GM21786 (cell line): ENCODE data around the gene AP1M2.
"Not testable (repeated sequence)": the region's sequence is repeated elsewhere in the genome, so short reads cannot be mapped to it uniquely, and the experiment has no call there.

ENCODE experiments used
- ATAC-seq: cut with Tn5 transposase; IDR thresholded peaks from one replicate; pipeline ENCODE4 v1.9.1; 2021; ENCODE audit not compliant: unreplicated experiment

The AP1M2 gene

GRCh38 chr19:10565567-10566407, 21.3 kb downstream of the AP1M2 start, which contains the start of gene KRI1:
Gene KRI1 (minus strand): TSS chr19:10566010. CDS start chr19:10565999, 11 bp downstream.
- peak; percentile 39 for ATAC-seq

GRCh38 chr19:10565028-10565566, 22.0 kb downstream of the AP1M2 start:
- ATAC-seq: no peak

DNA sequence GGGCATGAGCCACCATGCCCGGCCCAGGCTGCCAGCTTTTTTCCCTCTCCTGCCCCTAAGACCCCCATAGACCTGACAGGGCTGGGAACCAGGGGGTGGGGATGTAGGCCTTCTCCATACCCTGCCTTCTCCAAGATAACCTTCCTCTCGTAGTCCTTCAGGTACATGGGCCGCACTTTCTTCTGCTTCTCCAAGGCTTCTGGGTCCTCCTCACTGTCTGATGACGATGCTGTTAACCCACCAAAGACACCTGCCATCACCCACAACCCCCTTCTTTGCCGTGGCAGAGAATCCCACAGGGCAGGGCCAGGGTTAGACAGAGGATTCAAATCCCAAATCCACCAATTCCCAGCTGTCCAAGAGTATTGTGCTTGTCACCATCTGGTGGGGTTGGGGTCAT, 24.5 kb downstream of the AP1M2 start:
- no peak for ATAC-seq

GRCh38 chr19:10560154-10560553, 27.0 kb downstream of the AP1M2 start:
- ATAC-seq: no peak

DNA sequence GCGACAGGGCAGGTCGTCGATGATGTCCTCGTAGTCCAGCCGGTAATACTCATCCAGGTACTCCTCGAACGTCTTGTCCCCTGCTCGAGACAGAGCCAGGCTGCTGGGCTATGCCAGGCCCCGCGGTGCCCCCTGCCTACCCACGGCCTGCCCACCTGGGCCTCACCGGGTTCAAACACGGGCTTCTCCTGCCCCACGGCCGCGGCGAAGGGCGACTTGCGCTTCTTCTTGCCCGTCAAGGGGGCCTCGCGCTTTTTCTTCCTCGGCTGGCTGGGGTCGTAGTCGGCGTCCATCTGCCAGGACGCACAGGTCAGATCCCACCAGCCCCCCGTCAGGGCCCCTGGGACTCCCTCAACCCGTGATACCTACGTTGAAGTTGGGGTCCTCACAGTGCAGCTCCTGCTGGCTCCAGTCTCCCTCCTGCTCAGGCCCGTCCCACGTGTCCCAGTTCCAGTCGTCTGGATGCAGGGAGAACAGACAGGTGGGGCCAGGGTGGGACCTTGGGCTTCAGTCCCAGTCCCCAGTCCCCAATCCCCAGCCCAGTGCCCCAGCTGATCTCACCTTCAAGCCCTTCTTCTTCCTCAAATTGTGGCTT, 29.4 kb downstream of the AP1M2 start:
- no peak for ATAC-seq

DNA sequence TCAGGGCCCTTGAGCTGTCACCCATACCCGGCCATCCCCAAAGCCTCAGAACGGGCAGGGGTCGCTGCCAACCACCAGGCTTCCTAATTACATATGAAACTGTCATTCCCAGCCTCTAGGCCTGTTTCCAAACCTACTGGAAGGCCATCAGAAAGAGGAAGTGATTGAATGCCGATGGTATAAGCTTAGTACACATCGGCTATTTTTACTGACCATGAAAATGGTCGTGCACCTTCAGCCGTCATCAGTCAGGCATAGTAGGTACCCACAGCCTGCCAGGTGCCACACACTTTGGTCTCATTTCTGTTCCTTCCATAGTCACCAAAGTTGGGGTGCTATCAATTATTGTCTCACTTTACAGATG, 31.5 kb downstream of the AP1M2 start:
- no peak for ATAC-seq

GRCh38 chr19:10554760-10555609, 32.1 kb downstream of the AP1M2 start:
- no peak for ATAC-seq

DNA sequence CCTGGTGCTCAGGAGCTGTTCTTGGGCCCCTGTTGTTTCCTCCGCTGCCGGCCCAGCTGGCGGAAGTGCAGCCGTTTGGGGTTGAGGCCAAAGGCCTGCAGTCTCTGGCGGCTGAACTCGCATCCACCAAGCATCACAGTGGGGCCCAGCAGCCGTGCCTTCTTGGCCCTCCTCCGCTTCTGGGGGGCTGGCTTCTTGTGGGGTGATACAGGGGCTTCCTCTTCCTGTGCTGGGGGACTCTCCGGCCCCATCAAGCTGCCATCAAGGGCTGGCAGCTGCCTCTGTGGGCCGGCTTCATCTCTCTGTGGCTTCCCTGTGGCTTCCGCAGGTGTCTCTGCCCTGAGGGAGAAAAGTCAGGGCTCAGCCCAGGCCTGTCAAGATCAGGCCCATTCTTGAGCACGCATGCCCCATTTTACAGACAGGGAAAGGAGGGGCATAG, 33.1 kb downstream of the AP1M2 start:
- peak; percentile 45 for ATAC-seq

DNA sequence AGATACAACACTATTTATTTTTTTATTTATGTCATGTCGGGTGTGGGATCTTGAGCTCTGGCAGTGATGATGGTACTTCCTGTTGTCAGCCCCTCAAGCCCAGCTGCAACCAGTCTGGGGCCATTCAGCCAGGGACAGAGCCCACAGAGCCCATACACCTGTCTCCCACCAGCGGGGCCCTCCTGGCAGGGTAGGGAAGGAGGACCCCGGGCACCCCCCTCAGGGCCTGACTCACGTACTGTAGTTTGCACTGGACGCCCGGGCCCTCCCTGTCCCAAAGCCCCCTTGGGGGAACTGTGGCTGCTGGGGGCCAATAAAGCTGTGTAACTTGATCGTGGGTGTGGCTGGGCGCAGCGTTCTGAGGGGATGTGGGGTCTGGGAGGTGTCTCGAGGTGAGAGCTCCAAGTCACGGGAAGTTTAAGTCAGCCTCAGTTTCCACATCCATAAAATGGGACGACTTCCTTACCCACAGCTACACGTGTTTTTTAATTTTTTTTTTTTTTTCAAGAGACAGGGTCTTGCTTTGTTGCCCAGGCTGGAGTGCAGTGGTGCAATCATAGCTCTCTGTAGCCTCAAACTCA, 33.9 kb downstream of the AP1M2 start:
- no peak for ATAC-seq

- no peak for ATAC-seq
Measured at GRCh38 chr19:10552510-10553053, 34.5 kb downstream of the AP1M2 start.

DNA sequence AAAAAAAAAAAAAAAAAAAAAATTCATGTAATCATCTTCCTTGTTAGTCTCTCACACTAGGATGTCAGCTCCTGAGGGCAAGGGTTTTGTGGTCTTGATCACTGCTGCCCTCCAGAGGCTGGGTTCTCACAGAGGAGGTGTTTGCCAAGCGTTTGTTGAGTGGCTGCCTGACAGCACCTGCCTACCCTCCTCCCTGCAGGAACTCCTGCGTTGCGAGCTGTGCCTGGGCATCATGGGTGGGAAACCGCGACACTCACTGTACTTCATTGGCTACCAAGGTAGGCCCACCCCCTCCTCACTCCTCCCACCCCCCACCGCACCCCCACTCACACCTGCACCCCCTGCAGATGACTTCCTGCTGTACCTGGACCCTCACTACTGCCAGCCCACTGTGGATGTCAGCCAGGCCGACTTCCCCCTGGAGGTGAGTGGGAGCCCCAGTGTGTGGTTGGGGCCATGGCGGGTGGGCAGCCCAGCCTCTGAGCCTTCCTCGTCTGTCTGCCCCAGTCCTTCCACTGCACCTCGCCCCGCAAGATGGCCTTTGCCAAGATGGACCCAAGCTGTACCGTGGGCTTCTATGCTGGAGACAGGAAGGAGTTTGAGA, 35.3 kb downstream of the AP1M2 start:
- no peak for ATAC-seq

DNA sequence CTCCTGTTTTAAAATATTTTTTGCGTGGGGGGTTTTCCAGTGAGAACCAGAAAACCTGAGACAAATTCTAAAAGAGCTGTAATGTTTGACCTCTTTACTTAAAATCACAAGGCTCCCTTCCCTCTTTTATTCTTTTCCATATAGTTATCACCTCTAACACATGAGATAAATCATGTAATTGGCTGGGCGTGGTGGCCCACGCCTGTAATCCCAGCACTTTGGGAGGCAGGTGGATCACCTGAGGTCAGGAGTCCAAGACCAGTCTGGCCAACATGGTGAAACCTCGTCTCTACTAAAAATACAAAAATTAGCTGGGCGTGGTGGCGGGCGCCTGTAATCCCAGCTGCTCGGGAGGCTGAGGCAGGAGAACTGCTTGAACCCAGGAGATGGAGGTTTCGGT, 36.1 kb downstream of the AP1M2 start:
- not testable (repeated sequence) for ATAC-seq

DNA sequence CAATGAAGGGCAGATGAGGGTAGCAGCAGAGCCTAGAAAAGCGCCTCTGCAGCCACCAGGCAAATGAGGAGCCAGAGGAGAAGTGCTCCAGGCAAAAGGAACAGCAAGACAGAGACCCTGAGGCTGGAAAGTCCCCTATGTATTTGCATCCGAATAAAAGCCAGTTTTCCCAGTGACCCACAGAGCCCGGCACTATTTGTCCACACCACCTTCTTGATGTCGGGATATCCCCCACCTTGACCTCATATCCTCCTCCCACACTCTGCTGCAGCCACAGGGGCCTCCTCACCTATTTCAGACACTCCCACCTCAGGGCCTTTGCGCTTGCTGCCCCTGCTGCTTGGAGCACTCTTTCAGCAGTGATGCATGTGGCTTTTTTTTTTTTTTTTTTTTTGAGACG, 36.8 kb downstream of the AP1M2 start:
- ATAC-seq: no peak

GRCh38 chr19:10549733-10550132, 37.4 kb downstream of the AP1M2 start:
- ATAC-seq: no peak

DNA sequence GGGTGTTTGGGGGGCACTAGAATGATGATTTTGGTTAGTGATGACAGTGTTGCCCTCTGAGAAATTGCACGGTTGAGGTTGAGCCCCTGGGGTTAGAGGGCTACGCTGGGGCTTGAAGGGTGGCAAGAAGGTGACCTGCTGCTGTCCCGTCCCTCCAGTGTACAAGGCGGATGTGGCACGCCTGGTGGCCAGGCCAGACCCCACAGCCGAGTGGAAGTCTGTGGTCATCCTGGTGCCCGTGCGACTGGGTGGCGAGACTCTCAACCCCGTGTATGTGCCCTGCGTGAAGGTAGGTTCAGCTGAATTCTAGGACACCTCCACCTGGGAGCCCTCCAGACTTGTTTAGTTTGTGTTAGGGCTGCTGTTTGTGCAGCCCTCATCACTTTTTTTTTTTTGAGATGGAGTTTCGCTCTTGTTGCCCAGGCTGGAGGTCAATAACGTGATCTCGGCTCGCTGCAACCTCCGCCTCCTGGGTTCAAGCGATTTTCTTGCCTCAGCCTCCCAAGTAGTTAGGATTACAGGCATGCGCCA, 38.3 kb downstream of the AP1M2 start:
- ATAC-seq: no peak

GRCh38 chr19:10546817-10547216, 40.3 kb downstream of the AP1M2 start:
- no peak for ATAC-seq

DNA sequence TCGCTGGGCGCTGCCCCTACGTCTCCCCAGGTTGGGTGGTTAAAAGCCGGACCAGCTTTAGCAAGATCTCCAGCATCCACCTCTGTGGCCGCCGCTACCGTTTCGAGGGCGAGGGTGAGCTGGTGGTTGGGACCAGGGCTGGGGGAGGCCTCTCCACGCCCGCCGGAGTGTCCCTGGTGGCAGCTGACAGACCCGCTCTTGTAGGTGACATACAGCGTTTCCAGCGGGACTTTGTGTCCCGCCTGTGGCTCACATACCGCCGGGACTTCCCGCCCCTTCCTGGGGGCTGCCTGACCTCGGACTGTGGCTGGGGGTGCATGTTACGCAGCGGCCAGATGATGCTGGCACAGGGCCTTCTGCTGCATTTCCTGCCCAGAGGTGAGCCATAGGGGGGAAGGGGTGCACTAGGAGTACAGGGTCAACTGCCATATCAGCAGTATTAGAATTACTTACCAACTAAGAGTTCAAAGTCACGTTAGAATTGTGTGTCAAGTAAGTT, 42.3 kb downstream of the AP1M2 start:
- no peak for ATAC-seq

DNA sequence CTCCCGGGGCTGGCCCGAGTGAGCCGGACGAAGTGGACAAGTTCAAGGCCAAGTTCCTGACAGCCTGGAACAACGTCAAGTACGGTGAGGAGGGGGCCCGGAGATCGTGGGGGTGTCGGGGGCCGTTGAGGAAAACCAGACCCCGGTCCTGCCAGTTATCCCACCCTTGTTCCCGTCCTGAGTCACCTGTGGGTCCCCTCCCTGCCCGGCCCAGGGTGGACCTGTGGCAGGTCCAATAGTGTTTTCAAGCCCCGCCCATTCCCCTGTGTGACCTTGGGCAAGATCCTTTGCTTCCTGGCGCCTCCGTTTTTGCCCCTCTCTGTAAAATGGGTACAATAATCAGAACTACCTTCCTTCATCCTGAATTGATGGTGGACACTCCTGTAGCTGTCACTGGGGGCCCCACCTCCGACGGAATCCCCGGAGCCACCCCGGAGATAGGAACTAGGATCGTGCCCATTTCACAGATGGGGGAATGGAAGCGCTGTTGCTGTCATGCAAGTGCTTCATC, 42.8 kb downstream of the AP1M2 start:
- ATAC-seq: no peak

GRCh38 chr19:10543420-10544241, 43.5 kb downstream of the AP1M2 start, which contains the start of gene ATG4D:
Gene ATG4D (plus strand): TSS chr19:10543904. CDS start chr19:10544091, 187 bp downstream.
- peak; percentile 53 for ATAC-seq
